HG03159 (cell line): ENCODE measurements around the gene TACR1.
"Not testable (repeated sequence)": the region's sequence is repeated elsewhere in the genome, so short reads cannot be mapped to it uniquely, and the experiment has no call there.

Experiments
- ATAC-seq: cut with Tn5 transposase; IDR thresholded peaks from one replicate; pipeline ENCODE4 v1.9.1; 2021; ENCODE audit warnings: mild to moderate bottlenecking, moderate library complexity; ENCODE audit not compliant: unreplicated experiment

TACR1 gene

DNA sequence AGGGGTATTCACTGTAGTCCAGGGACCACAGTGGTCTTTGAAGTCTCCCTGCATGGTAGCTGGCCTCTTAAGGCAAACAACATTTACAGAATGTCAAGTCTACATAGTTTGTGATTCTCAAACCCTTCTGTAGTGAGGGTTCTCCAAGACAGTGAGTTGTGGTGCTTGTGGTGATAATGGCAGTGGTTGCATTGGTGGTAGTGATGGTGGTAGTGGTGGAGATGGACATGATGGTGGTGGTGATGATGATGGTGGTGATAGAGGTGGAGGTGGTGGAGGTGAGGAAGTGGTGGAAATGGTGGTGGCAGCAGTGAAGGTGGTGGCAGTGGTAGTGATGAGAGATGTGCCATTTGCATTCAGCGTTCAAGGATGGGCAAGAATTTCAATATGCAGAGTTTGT lies 104.9 kb downstream of the TACR1 start:
- ATAC-seq: no peak

DNA sequence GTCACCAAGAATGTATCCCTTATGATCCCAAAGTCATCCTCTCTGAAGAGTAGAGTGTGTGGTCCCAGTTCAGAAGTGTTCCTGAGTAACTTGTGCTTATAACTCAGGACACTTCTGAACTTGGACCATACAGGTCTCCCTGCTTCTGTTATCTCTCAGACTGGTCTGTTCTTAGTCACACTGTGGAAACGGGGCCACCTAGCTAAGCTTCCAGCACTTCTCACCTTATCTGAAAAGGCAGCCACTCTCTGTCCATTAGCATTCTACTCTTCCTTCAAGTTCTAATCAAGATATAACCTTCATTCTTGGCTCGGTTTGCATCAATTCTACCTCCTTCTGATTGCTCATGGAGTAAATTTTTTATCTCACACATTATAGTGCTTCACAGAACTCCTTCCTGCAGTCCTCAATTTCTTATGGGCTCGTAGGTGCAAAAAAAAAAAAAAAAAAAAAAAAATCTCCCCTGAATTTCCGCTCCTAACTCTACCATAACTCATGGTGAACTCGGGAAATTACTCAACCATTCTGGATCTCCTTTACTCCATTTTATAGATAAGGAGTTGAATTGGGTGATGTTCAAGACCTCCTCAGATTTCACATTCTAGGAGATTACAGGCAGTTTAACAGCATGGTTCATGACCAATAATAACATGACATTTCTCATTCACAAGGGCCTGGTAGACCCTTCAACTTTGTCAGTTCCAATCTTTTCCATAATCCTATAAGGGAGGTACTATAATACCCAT lies 108.4 kb downstream of the TACR1 start:
- ATAC-seq: no peak

GRCh38 chr2:75089471-75089870 lies 109.8 kb downstream of the TACR1 start:
- ATAC-seq: no peak

DNA sequence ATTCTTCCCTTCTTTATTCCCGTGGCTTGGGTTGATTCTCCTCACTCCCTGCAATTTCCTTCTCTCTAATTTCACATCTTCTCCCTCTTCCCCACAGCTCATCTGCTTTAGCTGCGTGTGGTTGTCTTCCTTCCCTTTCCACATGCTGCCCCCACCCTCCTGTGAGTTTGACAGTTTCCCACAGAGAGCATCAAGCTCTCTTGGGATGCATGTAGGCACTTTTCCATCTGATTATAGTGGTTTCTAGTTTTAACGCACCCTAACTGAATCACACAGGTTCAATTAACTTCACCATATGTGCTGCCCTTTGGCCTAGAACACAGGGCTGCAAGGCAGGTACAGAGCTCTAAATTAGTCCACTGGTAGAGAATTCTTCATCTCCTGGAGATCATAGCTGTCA lies 110.5 kb downstream of the TACR1 start:
- ATAC-seq: no peak

DNA sequence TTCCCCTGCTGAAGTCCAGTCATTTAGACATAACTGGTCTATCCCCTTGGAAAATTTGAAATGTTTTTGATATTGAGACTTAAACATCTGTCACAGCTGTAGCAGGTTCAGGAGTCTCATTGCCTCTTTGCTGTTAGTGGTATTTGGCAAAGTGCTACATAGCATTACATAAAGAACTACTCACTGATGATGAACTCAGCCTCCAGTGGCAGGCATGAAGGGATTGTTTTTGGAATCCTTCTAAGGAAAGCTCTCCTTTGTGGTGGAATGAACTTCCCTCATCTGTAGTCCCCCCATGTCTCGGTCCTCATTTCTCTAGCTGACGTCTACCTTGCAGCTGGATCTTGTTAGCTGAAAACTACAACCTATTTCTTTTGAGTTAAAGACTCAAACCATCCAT lies 111.6 kb downstream of the TACR1 start:
- ATAC-seq: no peak

GRCh38 chr2:75079575-75079974 lies 119.7 kb downstream of the TACR1 start:
- ATAC-seq: no peak

DNA sequence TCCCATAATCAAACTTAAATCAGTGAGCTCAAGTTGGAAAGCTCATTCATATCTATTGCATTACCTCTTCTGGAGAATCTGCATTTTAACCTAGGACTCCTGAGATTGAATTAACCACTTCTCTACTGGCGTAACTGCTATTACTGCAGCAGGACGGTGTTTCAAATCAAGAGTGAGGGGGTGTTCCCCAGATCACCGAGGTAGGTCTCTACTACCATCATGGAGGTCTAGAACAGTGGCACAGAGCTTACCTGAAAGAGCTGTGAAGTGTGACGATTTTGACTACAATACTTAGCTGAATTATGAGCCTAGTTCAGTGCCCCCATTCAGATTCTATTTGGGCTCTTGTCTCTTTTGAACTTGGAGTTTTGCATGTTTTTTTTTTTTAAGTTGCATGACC lies 121.4 kb downstream of the TACR1 start:
- no peak for ATAC-seq

DNA sequence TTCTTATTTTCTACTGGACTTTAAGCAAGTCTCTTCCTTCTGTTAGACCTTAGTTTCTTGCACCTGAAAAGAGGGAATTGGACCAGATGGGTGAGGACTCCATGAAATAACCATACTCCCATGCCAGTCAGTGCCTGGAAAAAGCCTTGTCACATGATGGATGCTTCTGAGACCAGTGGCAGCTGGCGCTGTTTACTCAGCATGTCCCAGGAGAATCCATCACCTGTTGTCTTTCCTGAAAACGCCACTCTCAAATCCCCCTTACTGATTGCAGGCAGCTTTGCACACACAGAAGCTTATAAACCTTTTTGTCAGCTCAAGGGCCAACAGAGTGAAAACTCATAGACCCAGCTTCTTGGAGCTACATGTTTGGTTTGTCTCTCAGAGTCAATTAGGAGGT lies 123.2 kb downstream of the TACR1 start:
- ATAC-seq: no peak

DNA sequence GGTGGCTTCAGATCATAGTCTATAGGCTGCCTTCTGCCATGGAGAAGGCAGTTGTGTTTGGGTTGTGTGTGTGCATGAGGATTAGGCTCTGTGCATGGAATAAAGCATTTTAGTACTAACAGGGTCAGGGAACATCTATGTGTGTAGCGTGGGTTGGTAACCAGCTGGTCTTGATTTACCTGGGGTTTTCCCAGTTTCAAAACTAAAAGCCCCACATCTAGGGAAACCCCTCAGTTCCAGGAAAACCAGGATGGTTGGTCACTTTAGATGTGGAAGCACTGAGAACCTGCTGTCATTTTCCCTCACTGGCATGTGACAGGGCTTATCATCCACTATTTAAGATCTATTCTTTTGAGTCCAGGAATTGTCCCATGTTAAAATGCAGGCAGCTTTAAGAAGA lies 124.6 kb downstream of the TACR1 start:
- no peak for ATAC-seq

DNA sequence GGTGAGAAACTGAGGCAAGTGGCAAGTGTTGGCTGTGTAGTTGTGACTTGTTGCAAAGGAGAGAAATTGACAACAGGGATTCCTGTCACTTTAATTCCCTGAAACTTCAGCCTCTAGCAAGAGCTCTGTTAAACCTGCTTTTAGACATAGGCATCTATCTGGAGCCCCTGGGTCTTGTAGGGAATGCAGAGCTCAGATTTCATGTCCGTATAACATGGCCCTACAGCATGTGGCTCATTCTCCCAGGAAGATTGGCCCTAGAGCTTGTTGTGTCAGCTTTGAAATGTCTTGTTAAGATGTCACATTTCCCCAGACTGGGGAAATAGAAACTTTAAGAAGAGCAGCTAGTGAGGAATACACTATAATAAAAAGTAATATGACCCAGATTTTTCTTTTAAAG lies 125.1 kb downstream of the TACR1 start:
- ATAC-seq: no peak

GRCh38 chr2:75071766-75072165 lies 127.6 kb downstream of the TACR1 start:
- no peak for ATAC-seq

DNA sequence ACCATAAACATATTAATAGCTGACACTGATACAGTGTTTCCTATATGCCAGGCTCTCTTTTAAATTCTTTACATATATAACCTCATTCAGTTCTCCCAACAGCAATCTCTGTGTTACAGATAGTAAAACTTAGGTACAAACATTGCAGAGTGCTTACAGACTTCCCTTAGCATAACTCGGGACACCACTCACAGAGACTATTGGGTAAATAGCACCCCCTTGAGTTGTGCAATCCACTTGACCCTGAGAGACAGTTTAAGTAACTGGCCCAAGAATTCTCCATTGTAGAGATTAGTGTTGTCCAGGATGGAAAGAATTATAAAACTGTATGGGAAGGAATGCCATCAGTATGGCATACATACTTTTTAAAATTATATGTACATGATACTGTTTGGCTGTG lies 130.8 kb downstream of the TACR1 start:
- no peak for ATAC-seq

DNA sequence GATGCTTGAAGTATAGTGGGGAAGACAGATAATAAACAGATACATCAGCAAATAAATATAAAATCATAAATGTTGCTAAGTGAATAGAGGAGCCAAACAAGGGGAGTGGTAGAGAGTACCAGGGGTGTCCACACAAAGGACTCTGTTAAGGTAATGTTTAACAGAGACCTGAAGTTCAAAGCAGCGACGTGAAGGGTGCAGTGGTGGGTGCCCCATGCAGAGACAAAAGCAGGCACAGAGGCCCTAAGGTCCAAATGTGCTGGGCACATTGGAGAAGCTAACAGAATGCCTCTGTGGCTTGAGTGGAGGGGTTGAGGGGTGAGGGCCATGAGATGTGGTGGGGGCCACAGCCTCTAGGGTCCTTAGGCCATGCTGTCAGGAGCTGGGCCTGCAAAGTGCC lies 131.8 kb downstream of the TACR1 start:
- no peak for ATAC-seq

DNA sequence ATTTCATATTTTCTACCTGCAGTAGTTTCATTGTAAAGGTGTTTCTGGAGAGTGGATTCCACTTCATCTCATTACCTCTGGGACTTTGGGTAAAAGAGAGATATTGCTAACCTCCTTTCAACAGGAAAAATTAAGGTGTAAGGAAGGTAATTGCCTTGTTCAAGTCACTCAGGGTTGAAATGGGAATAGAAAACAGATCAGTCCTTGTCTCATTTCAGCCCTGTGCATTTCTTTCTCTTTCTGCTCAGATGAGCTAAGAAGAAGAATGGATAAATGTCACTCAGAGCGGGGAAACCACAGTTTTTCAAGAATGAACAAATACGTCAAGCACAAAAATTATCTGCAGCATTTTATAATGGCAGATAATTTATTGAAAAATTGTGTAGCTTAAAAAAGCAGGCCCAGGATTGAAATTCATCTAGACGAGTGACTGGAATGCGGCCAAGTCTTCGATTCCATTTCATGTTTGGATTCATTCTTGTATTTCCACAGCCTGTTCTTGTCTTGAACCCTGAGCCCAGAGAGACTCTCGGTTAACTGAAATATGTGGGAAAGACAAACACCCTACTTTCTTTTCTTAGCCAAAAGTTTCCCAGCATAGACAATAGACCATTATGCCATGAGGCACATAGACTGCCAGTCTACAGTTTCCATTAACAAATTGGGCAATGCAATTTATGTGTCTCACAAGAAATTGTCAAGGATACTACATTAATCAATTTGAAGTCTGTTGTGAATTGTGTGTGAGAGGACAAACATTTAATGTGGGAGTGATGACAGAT lies 133.0 kb downstream of the TACR1 start:
- ATAC-seq: no peak

GRCh38 chr2:75065402-75066008 lies 133.8 kb downstream of the TACR1 start:
- ATAC-seq: no peak

DNA sequence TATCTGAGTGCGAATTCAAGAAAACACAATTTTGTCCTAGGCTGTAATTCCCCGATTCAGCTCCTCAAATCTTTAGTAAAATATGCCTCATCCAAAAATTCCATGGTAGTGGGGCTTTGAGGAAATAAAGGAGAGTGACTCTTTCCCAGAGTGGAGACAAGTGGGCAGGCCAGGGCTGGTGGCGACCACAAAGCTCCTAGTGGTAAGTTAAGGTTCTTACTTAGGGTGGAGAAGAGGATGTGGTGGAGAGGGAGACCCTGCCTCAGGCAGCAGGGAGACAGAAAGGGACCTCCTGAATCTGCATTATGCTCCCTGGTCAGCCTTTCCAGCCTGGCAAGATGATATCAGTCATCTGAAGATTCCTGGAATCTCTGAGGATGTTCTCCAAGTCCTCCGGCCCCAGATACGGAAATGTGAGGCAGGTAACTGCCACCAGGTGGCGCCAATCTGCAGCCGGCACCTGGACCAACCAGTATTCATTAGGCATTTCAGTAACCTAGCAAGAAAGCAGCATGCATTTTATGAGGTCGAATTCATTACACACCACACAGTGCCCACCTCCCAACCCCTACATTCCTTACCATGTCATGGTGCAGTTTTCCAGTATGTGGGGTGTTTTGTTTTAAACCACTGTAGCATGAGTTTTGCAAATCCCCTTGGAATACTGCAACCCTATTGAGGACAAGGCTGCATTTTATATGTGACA lies 134.5 kb downstream of the TACR1 start:
- ATAC-seq: peak; percentile 72

GRCh38 chr2:75063906-75064305 lies 135.4 kb downstream of the TACR1 start:
- ATAC-seq: no peak

DNA sequence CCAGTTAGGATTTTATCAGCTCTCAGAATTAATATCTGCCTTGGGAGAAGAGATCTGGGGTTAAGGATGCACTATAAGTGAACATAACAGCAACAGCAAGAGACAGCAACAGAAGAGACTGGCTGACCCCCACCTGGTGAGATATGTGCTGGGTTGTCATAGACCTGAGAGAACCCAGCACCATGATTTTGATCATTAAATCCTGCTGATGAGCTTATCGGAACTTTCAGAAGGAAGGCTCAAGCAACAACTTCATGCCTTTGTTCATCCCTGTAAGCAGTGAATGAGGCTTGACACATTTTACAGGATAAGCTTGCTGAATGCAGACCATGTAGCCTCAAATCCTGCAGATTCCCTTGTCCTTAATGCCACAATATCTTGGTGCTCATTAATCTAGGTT lies 140.9 kb downstream of the TACR1 start:
- no peak for ATAC-seq

DNA sequence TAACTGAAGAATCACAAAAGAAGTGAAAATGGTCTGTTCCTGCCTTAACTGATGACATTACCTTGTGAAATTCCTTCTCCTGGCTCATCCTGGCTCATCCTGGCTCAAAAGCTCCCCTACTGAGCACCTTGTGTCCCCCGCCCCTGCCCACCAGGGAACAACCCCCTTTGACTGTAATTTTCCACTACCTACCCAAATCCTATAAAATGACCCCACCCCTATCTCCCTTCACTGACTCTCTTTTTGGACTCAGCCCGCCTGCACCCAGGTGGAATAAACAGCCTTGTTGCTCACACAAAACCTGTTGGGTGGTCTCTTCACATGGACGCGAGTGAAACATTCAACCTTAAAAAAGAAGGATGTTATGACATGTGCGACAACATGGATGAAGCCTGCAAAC lies 142.2 kb downstream of the TACR1 start:
- ATAC-seq: not testable (repeated sequence)

GRCh38 chr2:75055820-75056675 lies 143.3 kb downstream of the TACR1 start:
- ATAC-seq: peak; percentile 59
